DMS79 treated with DMSO at 0.1 percent for 48 hours (cell line): ENCODE results near the gene UBE2L6.
A peak's percentile ranks its signal among the peaks of the same experiment; 100 is the strongest.
"Not testable (repeated sequence)": the region's sequence is repeated elsewhere in the genome, so short reads cannot be mapped to it uniquely, and the experiment has no call there.

Experiments used
- DNase-seq: peaks from one replicate; lab custom pipeline; 2025; lab: John Stamatoyannopoulos, UW

Gene UBE2L6

GRCh38 chr11:57566905-57567514, 462 bp downstream of the UBE2L6 start:
- DNase-seq = peak; percentile 28

GRCh38 chr11:57566005-57566904, 1.2 kb downstream of the UBE2L6 start:
- DNase-seq = peak; percentile 73

- no peak for DNase-seq
Measured at GRCh38 chr11:57562596-57562995, 4.9 kb downstream of the UBE2L6 start.

- DNase-seq = no peak
Measured at GRCh38 chr11:57560146-57560545, 7.3 kb downstream of the UBE2L6 start.

- no peak for DNase-seq
Measured at GRCh38 chr11:57556041-57556440, 11.4 kb downstream of the UBE2L6 start.

GRCh38 chr11:57555393-57555792, 12.1 kb downstream of the UBE2L6 start:
- DNase-seq = no peak

GRCh38 chr11:57552479-57552878, 15.0 kb downstream of the UBE2L6 start:
- no peak for DNase-seq

GRCh38 chr11:57551941-57552340, 15.5 kb downstream of the UBE2L6 start:
- DNase-seq = no peak

GRCh38 chr11:57549983-57550382, 17.5 kb downstream of the UBE2L6 start:
- no peak for DNase-seq

GRCh38 chr11:57547854-57548377, 19.6 kb downstream of the UBE2L6 start:
- DNase-seq = no peak

- DNase-seq = no peak
Measured at GRCh38 chr11:57546869-57547475, 20.5 kb downstream of the UBE2L6 start.

GRCh38 chr11:57546451-57546850, 21.0 kb downstream of the UBE2L6 start:
- DNase-seq = no peak

GRCh38 chr11:57545883-57546282, 21.6 kb downstream of the UBE2L6 start:
- DNase-seq = no peak

- DNase-seq = no peak
Measured at GRCh38 chr11:57544566-57544965, 22.9 kb downstream of the UBE2L6 start.

GRCh38 chr11:57543593-57543992, 23.9 kb downstream of the UBE2L6 start:
- no peak for DNase-seq

- DNase-seq = no peak
Measured at GRCh38 chr11:57542582-57542981, 24.9 kb downstream of the UBE2L6 start.

- DNase-seq = no peak
Measured at GRCh38 chr11:57541169-57541568, 26.3 kb downstream of the UBE2L6 start.

GRCh38 chr11:57539342-57539741, 28.1 kb downstream of the UBE2L6 start:
- no peak for DNase-seq

GRCh38 chr11:57536947-57537619, 30.4 kb downstream of the UBE2L6 start, which contains the start of gene SMTNL1:
Gene SMTNL1 (plus strand): TSS chr11:57537595. CDS start chr11:57542643, 5,048 bp downstream.
- no peak for DNase-seq

- not testable (repeated sequence) for DNase-seq
Measured at GRCh38 chr11:57534449-57534848, 33.0 kb downstream of the UBE2L6 start.

- DNase-seq = peak; percentile 99
Measured at GRCh38 chr11:57530596-57531507, 36.6 kb downstream of the UBE2L6 start, which contains the start of gene TIMM10. Gene TIMM10 (minus strand): TSS chr11:57530754. CDS start chr11:57530189, 565 bp downstream.
